GM19099 (cell line): ENCODE data around the gene VPS13A.

Experiments
- POLR2A ChIP-seq: IDR thresholded peaks from 3 replicates; pipeline ENCODE4 v1.6.1; 2011; ENCODE audit warnings: low read depth; ENCODE audit not compliant: insufficient read length; ENCODE audit errors: extremely low read depth

Gene VPS13A

GRCh38 chr9:77251050-77251449 lies 73.7 kb downstream of the VPS13A start:
- no peak for TF ChIP-seq POLR2A

GRCh38 chr9:77257275-77257674 lies 79.9 kb downstream of the VPS13A start:
- no peak for TF ChIP-seq POLR2A

- TF ChIP-seq POLR2A, result no peak
These were observed 84.3 kb downstream of the VPS13A start for GRCh38 chr9:77261605-77262004.

- TF ChIP-seq POLR2A, result no peak
These were observed 93.8 kb downstream of the VPS13A start for GRCh38 chr9:77271023-77271690.

- TF ChIP-seq POLR2A, result no peak
These were observed 99.5 kb downstream of the VPS13A start for GRCh38 chr9:77276799-77277198.

- no peak for TF ChIP-seq POLR2A
These were observed 100.4 kb downstream of the VPS13A start for GRCh38 chr9:77277719-77278118.

- TF ChIP-seq POLR2A, result no peak
These were observed 106.7 kb downstream of the VPS13A start for GRCh38 chr9:77283991-77284390.

- TF ChIP-seq POLR2A, result no peak
These were observed 107.3 kb downstream of the VPS13A start for GRCh38 chr9:77284616-77285015.

GRCh38 chr9:77290373-77290772 lies 113.0 kb downstream of the VPS13A start:
- TF ChIP-seq POLR2A, result no peak

- no peak for TF ChIP-seq POLR2A
These were observed 114.4 kb downstream of the VPS13A start for GRCh38 chr9:77291714-77292113.

GRCh38 chr9:77293949-77294348 lies 116.6 kb downstream of the VPS13A start:
- TF ChIP-seq POLR2A, result no peak

GRCh38 chr9:77304543-77304942 lies 127.2 kb downstream of the VPS13A start:
- TF ChIP-seq POLR2A, result no peak

GRCh38 chr9:77305622-77306400 lies 128.5 kb downstream of the VPS13A start:
- no peak for TF ChIP-seq POLR2A

GRCh38 chr9:77307166-77307565 lies 129.8 kb downstream of the VPS13A start:
- no peak for TF ChIP-seq POLR2A

GRCh38 chr9:77316058-77316457 lies 138.7 kb downstream of the VPS13A start:
- no peak for TF ChIP-seq POLR2A

GRCh38 chr9:77325058-77325457 lies 147.7 kb downstream of the VPS13A start:
- no peak for TF ChIP-seq POLR2A
